ENCODE data around the gene OTULIN.

The OTULIN gene

GRCh38 chr5:14696057-14696456 is 31.5 kb downstream of the OTULIN start:
- no peaks in the 10 kb centered on the region for H3K9me3 ChIP-seq
- peaks cover 22 to 48% (median 36%) of the 10 kb centered on the region in 3 donors for H3K36me3 ChIP-seq
- no peaks in the 10 kb centered on the region for H3K27me3 ChIP-seq
- intact Hi-C loops (cut with DNase I; ENCODE audit: low total_unique reads): no loop called here
- H3K4me1 ChIP-seq: peaks cover 2 to 43% (median 26%) of the 10 kb centered on the region in 4 donors
- no peak for TF ChIP-seq CTCF (IDR thresholded peaks at IDR 0.05)
- DNase-seq: no peak
- H3K27ac ChIP-seq: no peak overlapping the region
- no peak overlapping the region for H3K4me3 ChIP-seq

- no peaks in the 10 kb centered on the region for H3K27me3 ChIP-seq
- intact Hi-C loops (cut with DNase I; ENCODE audit: low total_unique reads): no loop called here
- H3K4me3 ChIP-seq: no peak overlapping the region
- H3K4me1 ChIP-seq: peaks cover 6 to 51% (median 33%) of the 10 kb centered on the region in 4 donors
- H3K36me3 ChIP-seq: peaks cover 20 to 41% (median 33%) of the 10 kb centered on the region in 3 donors
- no peak for DNase-seq
- no peak for TF ChIP-seq CTCF (IDR thresholded peaks at IDR 0.05)
- no peaks in the 10 kb centered on the region for H3K9me3 ChIP-seq
- peak overlapping the region in 1 of 2 donors; percentile 74 for H3K27ac ChIP-seq
These were observed 32.3 kb downstream of the OTULIN start for GRCh38 chr5:14696851-14697250.

GRCh38 chr5:14698495-14698894 is 34.0 kb downstream of the OTULIN start:
- Histone ChIP-seq H3K4me1 (peaks cover 6 to 60% (median 36%) of the 10 kb centered on the region in 4 donors), H3K9me3 (no peaks in the 10 kb centered on the region), H3K27ac (peak overlapping the region; percentile 74 to 76), H3K36me3 (peaks cover 9 to 26% (median 24%) of the 10 kb centered on the region in 3 donors), H3K4me3 (no peak overlapping the region), H3K27me3 (no peaks in the 10 kb centered on the region)
- peak; percentile 67 to 82 for DNase-seq
- intact Hi-C loops (cut with DNase I; ENCODE audit: low total_unique reads): no loop called here
- no peak for TF ChIP-seq CTCF (IDR thresholded peaks at IDR 0.05)

- intact Hi-C loops (cut with DNase I; ENCODE audit: low total_unique reads): no loop called here
- no peaks in the 10 kb centered on the region for H3K27me3 ChIP-seq
- no peaks in the 10 kb centered on the region for H3K9me3 ChIP-seq
- DNase-seq: no peak
- peaks cover 2 to 19% (median 17%) of the 10 kb centered on the region in 3 donors for H3K36me3 ChIP-seq
- H3K4me3 ChIP-seq: no peak overlapping the region
- peak overlapping the region; percentile 74 to 76 for H3K27ac ChIP-seq
- peaks cover 6 to 60% (median 36%) of the 10 kb centered on the region in 4 donors for H3K4me1 ChIP-seq
- TF ChIP-seq CTCF (IDR thresholded peaks at IDR 0.05): no peak
These were observed 34.6 kb downstream of the OTULIN start for GRCh38 chr5:14699159-14699558.

- H3K27ac ChIP-seq: peak overlapping the region; percentile 74 to 76
- H3K36me3 ChIP-seq: peaks cover 0 to 21% (median 16%) of the 10 kb centered on the region in 3 donors
- intact Hi-C loops (cut with DNase I; ENCODE audit: low total_unique reads): no loop called here
These were observed 35.4 kb downstream of the OTULIN start for GRCh38 chr5:14699807-14700400.

More at GRCh38 chr5:14699807-14700400, 35.4 kb downstream of the OTULIN start:
- H3K9me3 ChIP-seq: no peaks in the 10 kb centered on the region
- H3K4me1 ChIP-seq: peaks cover 6 to 60% (median 36%) of the 10 kb centered on the region in 4 donors
- H3K27me3 ChIP-seq: no peaks in the 10 kb centered on the region
- no peak for DNase-seq
- no peak for TF ChIP-seq CTCF (IDR thresholded peaks at IDR 0.05)
- H3K4me3 ChIP-seq: no peak overlapping the region

All from tibial artery (tissue), 4 donors.